NOMO-1 treated with dmso at 0.1 percent for 144 hours (cell line): ENCODE results near the gene HM13.
"Not testable (repeated sequence)": the region's sequence is repeated elsewhere in the genome, so short reads cannot be mapped to it uniquely, and the experiment has no call there.

ENCODE experiments used
- DNase-seq: peaks from one replicate; lab custom pipeline; 2025; ENCODE audit not compliant: unreplicated experiment; lab: John Stamatoyannopoulos, UW

HM13 gene

GRCh38 chr20:31566319-31566657 lies 52.0 kb downstream of the HM13 start:
- DNase-seq, result no peak

- no peak for DNase-seq
These were observed 52.6 kb downstream of the HM13 start for GRCh38 chr20:31566658-31567379.

- no peak for DNase-seq
These were observed 53.1 kb downstream of the HM13 start for GRCh38 chr20:31567380-31567720.

- no peak for DNase-seq
These were observed 53.9 kb downstream of the HM13 start for GRCh38 chr20:31568041-31568731.

- DNase-seq, result no peak
These were observed 54.5 kb downstream of the HM13 start for GRCh38 chr20:31568773-31569162.

GRCh38 chr20:31569163-31570020 lies 55.1 kb downstream of the HM13 start:
- no peak for DNase-seq

GRCh38 chr20:31570021-31570463 lies 55.8 kb downstream of the HM13 start:
- no peak for DNase-seq

- no peak for DNase-seq
These were observed 56.7 kb downstream of the HM13 start for GRCh38 chr20:31570735-31571617.

- DNase-seq, result no peak
These were observed 57.9 kb downstream of the HM13 start for GRCh38 chr20:31572042-31572700.

- DNase-seq, result peak; percentile 87
These were observed 58.7 kb downstream of the HM13 start for GRCh38 chr20:31572701-31573554.

GRCh38 chr20:31573555-31574321 lies 59.5 kb downstream of the HM13 start:
- no peak for DNase-seq

- DNase-seq, result not testable (repeated sequence)
These were observed 60.7 kb downstream of the HM13 start for GRCh38 chr20:31574986-31575385.

- DNase-seq, result no peak
These were observed 62.5 kb downstream of the HM13 start for GRCh38 chr20:31576751-31577150.

GRCh38 chr20:31577194-31577593 lies 63.0 kb downstream of the HM13 start:
- DNase-seq, result no peak

- no peak for DNase-seq
These were observed 64.4 kb downstream of the HM13 start for GRCh38 chr20:31578448-31579138.

GRCh38 chr20:31579245-31579644 lies 65.0 kb downstream of the HM13 start:
- DNase-seq, result no peak

- DNase-seq, result not testable (repeated sequence)
These were observed 65.9 kb downstream of the HM13 start for GRCh38 chr20:31579941-31580651.
